Endothelial cell of umbilical vein (primary cell): ENCODE results near the gene RAC3. TPM values are rescaled to one million over a fixed set of nuclear protein-coding genes. Genes with fewer than 3 reads are reported as not detected.

Experiments used
- BruUV-seq: library from RNA; stranded (reverse); fragments of 400-500 nt; replicated peaks from 2 replicates; lab custom pipeline; 2021; lab: Mats Ljungman, UMichigan
- CTCF ChIA-PET: fragments of 300-600, 350-600 bp; sonication (Branson Sonifier 250); formaldehyde crosslinking; loops from one replicate; lab custom pipeline; 2021; ENCODE audit warnings: antibody characterized with exemption, inconsistent platforms; lab: Charles Lee
- POLR2A ChIA-PET: fragments of 300-600, 350-600 bp; sonication (Branson Sonifier 250); formaldehyde crosslinking; loops from one replicate; lab custom pipeline; 2021; ENCODE audit warnings: antibody characterized with exemption, inconsistent platforms; lab: Charles Lee
- DNase-seq: peaks from one replicate; pipeline ENCODE4 v3.0.0-alpha.2; 2011; ENCODE audit warnings: low read depth, low spot score
- FAIRE-seq: peaks from 2 replicates; lab custom pipeline; 2011; peaks lifted over from hg19 to GRCh38; lab: Jason Lieb, UNC
- H2AFZ ChIP-seq: 2 replicates; pipeline ENCODE4 v1.6.0; 2012; ENCODE audit warnings: low read depth, low read length, control low read depth, inconsistent platforms
- H3K27ac ChIP-seq: 2 replicates; pipeline ENCODE4 v1.5.1; 2011; ENCODE audit warnings: low read depth, mild to moderate bottlenecking, control low read depth, low read length, moderate library complexity; ENCODE audit not compliant: insufficient read depth
- H3K27me3 ChIP-seq, 2 experiments: 2 replicates each; pipeline versions ENCODE4 v1.6.0 to v1.6.1; 2011; ENCODE audit warnings: low read length in 2 of 2, mixed read lengths in 1 of 2; ENCODE audit not compliant: control insufficient read depth in 2 of 2, insufficient read depth in 2 of 2
- H3K36me3 ChIP-seq, 2 experiments: 2 replicates in 1 of 2; 3 replicates in 1 of 2; pipeline ENCODE4 v1.5.1; 2011; ENCODE audit warnings: low read length in 2 of 2, mild to moderate bottlenecking in 1 of 2, moderate library complexity in 1 of 2; ENCODE audit not compliant: control insufficient read depth in 2 of 2, insufficient read depth in 2 of 2; ENCODE audit errors: extremely low read depth in 1 of 2
- H3K4me1 ChIP-seq: 3 replicates; pipeline ENCODE4 v1.5.1; 2011; ENCODE audit warnings: mild to moderate bottlenecking, low read length; ENCODE audit not compliant: control insufficient read depth, insufficient read depth; ENCODE audit errors: extremely low read depth
- H3K4me2 ChIP-seq: 2 replicates; pipeline ENCODE4 v1.6.1; 2011; ENCODE audit warnings: low read length, control low read depth, mixed read lengths; ENCODE audit not compliant: insufficient read depth
- H3K4me3 ChIP-seq, 3 experiments: fragments of 200-600 bp in 1 of 3; sonication (generic), shearing (Covaris generic) in 1 of 3; replicated peaks in 1 of 3; 2 replicates each; pipeline ENCODE4 v1.5.1; 2011 to 2016; ENCODE audit warnings: control low read depth in 3 of 3, low read length in 3 of 3, mild to moderate bottlenecking in 2 of 3, inconsistent platforms in 1 of 3, low read depth in 1 of 3, moderate library complexity in 1 of 3; ENCODE audit not compliant: insufficient read depth in 1 of 3
- H3K79me2 ChIP-seq: 2 replicates; pipeline ENCODE4 v1.6.0; 2012; ENCODE audit warnings: low read length, inconsistent platforms; ENCODE audit not compliant: control insufficient read depth, insufficient read depth
- H3K9ac ChIP-seq: replicated peaks from 2 replicates; pipeline ENCODE3; 2011; ENCODE audit warnings: low read length, control low read depth; ENCODE audit not compliant: insufficient read depth; ENCODE audit errors: extremely low read depth
- H3K9me1 ChIP-seq: replicated peaks from 3 replicates; pipeline ENCODE4 v1.6.0; 2011; ENCODE audit warnings: mild to moderate bottlenecking, low read length; ENCODE audit not compliant: control insufficient read depth, insufficient read depth; ENCODE audit errors: extremely low read depth
- H3K9me3 ChIP-seq: replicated peaks from 2 replicates; pipeline ENCODE4 v1.5.1; 2012; ENCODE audit warnings: low read length, inconsistent platforms; ENCODE audit not compliant: control insufficient read depth, insufficient read depth
- H4K20me1 ChIP-seq: replicated peaks from 2 replicates; pipeline ENCODE3; 2011; ENCODE audit warnings: mild to moderate bottlenecking, low read length; ENCODE audit not compliant: control insufficient read depth, insufficient read depth; ENCODE audit errors: extremely low read depth
- GATA2 ChIP-seq: IDR thresholded peaks from 2 replicates; pipeline ENCODE4 v1.7.0; 2011; ENCODE audit warnings: low read depth, mild to moderate bottlenecking, moderate library complexity, mixed read lengths, low read length; ENCODE audit not compliant: insufficient read length, insufficient read depth
- JUN ChIP-seq: IDR thresholded peaks from 2 replicates; pipeline ENCODE4 v1.6.1; 2011; ENCODE audit warnings: borderline replicate concordance, low read depth; ENCODE audit not compliant: insufficient read length, insufficient read depth
- MAX ChIP-seq: IDR thresholded peaks from 2 replicates; pipeline ENCODE4 v1.6.1; 2011; ENCODE audit not compliant: insufficient read depth, insufficient read length
- POLR2A ChIP-seq: IDR thresholded peaks from 2 replicates; pipeline ENCODE4 v1.6.1; 2012; ENCODE audit warnings: low read depth, mild to moderate bottlenecking, control low read depth, low read length
- dilution Hi-C: fragments of 300-500 bp; cut with MboI; formaldehyde crosslinking; loops from one replicate; pipeline ENCODE4 v1.15.0; 2019; ENCODE audit warnings: low sequenced_read_pairs; ENCODE audit not compliant: extremely low pct_ligation_motif_present
- intact Hi-C: fragments of 100-400 bp; cut with micrococcal nuclease; formaldehyde crosslinking; loops from one replicate; pipeline ENCODE4 v1.10.0; 2022
- polyA plus RNA-seq, 4 experiments: library from polyadenylated mRNA; depleted of rRNA in 3 of 4; stranded (reverse) in 3 of 4; unstranded in 1 of 4; fragments of >200 nt; gene quantifications; 2 replicates each; pipeline versions ENCODE4 v1.2.1 to v1.2.3, GENCODE V29; 2011 to 2012; ENCODE audit warnings: missing spikeins in 1 of 4
- total RNA-seq: library from RNA; stranded (reverse); gene quantifications from 2 replicates; pipeline ENCODE4 v1.2.3, GENCODE V29; 2021

RAC3 gene
- total and polyA plus RNA-seq, 2 donors (not counting 3 experiments of a cell fraction or from before 2014, with no cell fraction given), result 34.1 to 56.0 TPM

DNA sequence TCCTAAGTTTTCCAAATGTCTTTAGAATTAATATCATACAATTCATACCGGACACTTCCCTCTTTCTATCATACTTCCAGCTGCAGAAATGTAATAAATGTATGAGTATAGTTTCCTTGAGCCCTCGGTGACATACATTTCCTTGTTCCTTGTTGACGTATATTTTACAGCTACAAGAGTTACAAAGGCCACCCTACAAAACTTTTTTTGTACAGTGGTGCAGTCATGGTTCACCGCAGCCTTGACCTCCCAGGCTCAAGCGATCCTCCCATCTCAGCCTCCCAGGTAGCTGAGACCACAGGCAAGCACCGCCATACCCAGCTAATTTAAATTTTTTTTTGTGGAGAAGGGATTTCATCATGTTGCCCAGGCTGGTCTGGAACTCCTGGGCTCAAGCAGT is 41.3 kb downstream of the RAC3 start:
- ChIA-PET POLR2A (no interaction called here), CTCF (no interaction called here)
- dilution Hi-C loops, result no loop called here
- no peaks in the 10 kb centered on the region for H3K27me3 ChIP-seq
- no peaks in the 10 kb centered on the region for H3K79me2 ChIP-seq
- no peaks in the 10 kb centered on the region for H3K9me1 ChIP-seq
- no peak overlapping the region for H3K4me3 ChIP-seq
- no peaks in the 10 kb centered on the region for H4K20me1 ChIP-seq
- H3K4me2 ChIP-seq, result no peak overlapping the region
- no peaks in the 10 kb centered on the region for H3K9me3 ChIP-seq
- no peak overlapping the region for H3K27ac ChIP-seq
- DNase-seq (no peak), FAIRE-seq (no peak)
- intact Hi-C loops, result no loop called here
- H2AFZ ChIP-seq, result no peak overlapping the region
- no peaks in the 10 kb centered on the region for H3K36me3 ChIP-seq
- BruUV-seq, result no TSS peak
- TF ChIP-seq GATA2 (no peak), POLR2A (no peak)
- no peaks in the 10 kb centered on the region for H3K4me1 ChIP-seq
- no peak overlapping the region for H3K9ac ChIP-seq

- CTCF ChIA-PET, result no interaction called here
- POLR2A ChIA-PET, result interaction anchor here (0.6 kb wide), 1 partner anchor 31 kb away, joined by 4 read pairs; no protein-coding TSS in a partner anchor
- FAIRE-seq, result no peak
Observed at GRCh38 chr17:82073446-82073845, 42.0 kb downstream of the RAC3 start.

More at GRCh38 chr17:82073446-82073845, 42.0 kb downstream of the RAC3 start:
- no peaks in the 10 kb centered on the region for H3K9me1 ChIP-seq
- no peak overlapping the region for H3K4me2 ChIP-seq
- dilution Hi-C loops (no loop called here), intact Hi-C loops (no loop called here)
- H3K9me3 ChIP-seq, result no peaks in the 10 kb centered on the region
- no peaks in the 10 kb centered on the region for H3K79me2 ChIP-seq
- H3K4me3 ChIP-seq, result no peak overlapping the region
- H3K4me1 ChIP-seq, result no peaks in the 10 kb centered on the region
- TF ChIP-seq JUN, result no peak
- TF ChIP-seq MAX, result no peak
- H4K20me1 ChIP-seq, result no peaks in the 10 kb centered on the region
- H3K36me3 ChIP-seq, result no peaks in the 10 kb centered on the region
- no peak overlapping the region for H3K27ac ChIP-seq
- no TSS peak for BruUV-seq
- no peaks in the 10 kb centered on the region for H3K27me3 ChIP-seq
- DNase-seq, result no peak
- H2AFZ ChIP-seq, result no peak overlapping the region
- no peak overlapping the region for H3K9ac ChIP-seq
